H1 (cell line): ENCODE data around the gene GRB14. TPM values are rescaled to one million over a fixed set of nuclear protein-coding genes. Genes with fewer than 3 reads are reported as not detected.

Experiments
- CTCF ChIA-PET: fragments of 300-600 bp; sonication (Branson Sonifier 250); formaldehyde crosslinking; loops from one replicate; lab custom pipeline; 2021; ENCODE audit not compliant: partially characterized antibody; lab: Charles Lee
- POLR2A ChIA-PET: fragments of 300-600 bp; sonication (Branson Sonifier 250); formaldehyde crosslinking; loops from one replicate; lab custom pipeline; 2021; ENCODE audit warnings: inconsistent platforms; ENCODE audit not compliant: partially characterized antibody; lab: Charles Lee
- DNase-seq, 2 experiments: peaks; one replicate each; pipeline versions ENCODE4 v3.0.0 to v3.0.0-alpha.2; 2010 to 2022; ENCODE audit warnings: low spot score in 2 of 2, low read depth in 1 of 2, mixed read lengths in 1 of 2
- FAIRE-seq: peaks from 2 replicates; lab custom pipeline; 2011; peaks lifted over from hg19 to GRCh38; lab: Jason Lieb, UNC
- H2AFZ ChIP-seq: 2 replicates; pipeline ENCODE4 v1.8.1; 2012; ENCODE audit warnings: low read length, inconsistent platforms
- H2AK5ac ChIP-seq: 2 replicates; pipeline ENCODE4 v1.6.1; 2013; ENCODE audit warnings: low read depth, low read length
- H2BK120ac ChIP-seq: replicated peaks from 2 replicates; pipeline ENCODE3; 2013; ENCODE audit warnings: low read depth, low read length, inconsistent platforms
- H2BK12ac ChIP-seq: 2 replicates; pipeline ENCODE4 v1.6.1; 2013; ENCODE audit warnings: low read depth, low read length
- H2BK15ac ChIP-seq: 2 replicates; pipeline ENCODE4 v1.6.1; 2013; ENCODE audit warnings: low read length
- H2BK20ac ChIP-seq: 2 replicates; pipeline ENCODE4 v1.6.1; 2013; ENCODE audit warnings: low read length
- H2BK5ac ChIP-seq: 2 replicates; pipeline ENCODE4 v1.6.1; 2013; ENCODE audit warnings: low read depth, low read length
- H3K14ac ChIP-seq: 2 replicates; pipeline ENCODE4 v1.6.1; 2013; ENCODE audit warnings: inconsistent platforms; ENCODE audit not compliant: insufficient read length
- H3K18ac ChIP-seq: 2 replicates; pipeline ENCODE4 v1.6.1; 2013; ENCODE audit warnings: low read length; ENCODE audit errors: extremely low read depth
- H3K23ac ChIP-seq: 2 replicates; pipeline ENCODE4 v1.6.1; 2013; ENCODE audit warnings: inconsistent platforms; ENCODE audit not compliant: insufficient read length
- H3K23me2 ChIP-seq: 2 replicates; pipeline ENCODE4 v1.6.1; 2013; ENCODE audit warnings: low read depth, low read length
- H3K27ac ChIP-seq: 2 replicates; pipeline ENCODE4 v1.6.1; 2011; ENCODE audit warnings: low read depth, low read length, inconsistent platforms
- H3K27me3 ChIP-seq, 4 experiments: replicated peaks in 1 of 4; 1 replicate in 1 of 4; 2 replicates in 3 of 4; pipeline versions ENCODE4 v1.6.1 to v1.8.1; 2011 to 2013; ENCODE audit warnings: low read length in 3 of 4, mild to moderate bottlenecking in 3 of 4, inconsistent platforms in 2 of 4, mixed read lengths in 2 of 4, moderate library complexity in 1 of 4; ENCODE audit not compliant: control insufficient read depth in 3 of 4, insufficient read depth in 3 of 4; ENCODE audit errors: extremely low read depth in 1 of 4
- H3K36me3 ChIP-seq, 4 experiments: 2 replicates each; pipeline versions ENCODE4 v1.6.1 to v1.8.1; 2011 to 2013; ENCODE audit warnings: mild to moderate bottlenecking in 4 of 4, low read length in 3 of 4, moderate library complexity in 2 of 4, control low read depth in 1 of 4, inconsistent platforms in 1 of 4; ENCODE audit not compliant: insufficient read depth in 4 of 4, control insufficient read depth in 2 of 4
- H3K4ac ChIP-seq: replicated peaks from 2 replicates; pipeline ENCODE3; 2013; ENCODE audit warnings: low read length, low read depth, mixed read lengths, inconsistent platforms; ENCODE audit not compliant: insufficient read length
- H3K4me1 ChIP-seq, 4 experiments: replicated peaks in 1 of 4; 1 replicate in 1 of 4; 2 replicates in 3 of 4; pipeline versions ENCODE4 v1.6.1 to v1.8.1; 2011 to 2013; ENCODE audit warnings: low read length in 3 of 4, inconsistent platforms in 2 of 4, mixed read lengths in 1 of 4; ENCODE audit not compliant: insufficient read depth in 4 of 4, control insufficient read depth in 3 of 4
- H3K4me2 ChIP-seq, 2 experiments: 2 replicates each; pipeline versions ENCODE4 v1.6.1 to v1.8.1; 2011 to 2013; ENCODE audit warnings: low read depth in 2 of 2, low read length in 2 of 2, control low read depth in 1 of 2, inconsistent platforms in 1 of 2, mild to moderate bottlenecking in 1 of 2; ENCODE audit not compliant: insufficient read depth in 1 of 2
- H3K4me3 ChIP-seq, 4 experiments: fragments of 200-600, 300-600 bp in 1 of 4; sonication (generic), shearing (Covaris generic), sonication (Bioruptor Twin) in 1 of 4; 2 replicates each; pipeline versions ENCODE4 v1.5.1 to v1.8.1; 2011 to 2016; ENCODE audit warnings: low read length in 4 of 4, low read depth in 3 of 4, control low read depth in 2 of 4, inconsistent platforms in 2 of 4, mild to moderate bottlenecking in 2 of 4, mixed read lengths in 1 of 4, moderate library complexity in 1 of 4; ENCODE audit not compliant: insufficient read depth in 2 of 4; ENCODE audit errors: extremely low read depth in 1 of 4
- H3K56ac ChIP-seq: replicated peaks from 2 replicates; pipeline ENCODE3; 2013; ENCODE audit warnings: low read depth, mild to moderate bottlenecking, mixed read lengths, low read length, inconsistent platforms; ENCODE audit not compliant: insufficient read length
- H3K79me1 ChIP-seq: 2 replicates; pipeline ENCODE4 v1.6.1; 2013; ENCODE audit warnings: low read depth, low read length, control low read depth
- H3K79me2 ChIP-seq, 2 experiments: 2 replicates each; pipeline versions ENCODE4 v1.6.1 to v1.8.1; 2012 to 2013; ENCODE audit warnings: low read length in 2 of 2, mild to moderate bottlenecking in 2 of 2, inconsistent platforms in 1 of 2; ENCODE audit not compliant: insufficient read depth in 2 of 2, control insufficient read depth in 1 of 2
- H3K9ac ChIP-seq, 4 experiments: replicated peaks in 1 of 4; 1 replicate in 1 of 4; 2 replicates in 3 of 4; pipeline versions ENCODE4 v1.6.1 to v1.8.1; 2011 to 2013; ENCODE audit warnings: low read depth in 3 of 4, low read length in 3 of 4, control low read depth in 2 of 4, mild to moderate bottlenecking in 2 of 4, moderate library complexity in 2 of 4, inconsistent platforms in 1 of 4; ENCODE audit errors: extremely low read depth in 1 of 4
- H3K9me3 ChIP-seq, 2 experiments: 2 replicates each; pipeline versions ENCODE4 v1.6.1 to v1.8.1; 2012 to 2013; ENCODE audit warnings: mild to moderate bottlenecking in 2 of 2, moderate library complexity in 2 of 2, control low read depth in 1 of 2, inconsistent platforms in 1 of 2, low read depth in 1 of 2, low read length in 1 of 2, mixed read lengths in 1 of 2; ENCODE audit not compliant: insufficient read depth in 2 of 2
- H4K20me1 ChIP-seq, 2 experiments: replicated peaks in 1 of 2; 2 replicates each; pipeline versions ENCODE3 to v1.8.1; 2011 to 2013; ENCODE audit warnings: inconsistent platforms in 2 of 2, low read length in 2 of 2, mild to moderate bottlenecking in 1 of 2; ENCODE audit not compliant: insufficient read depth in 2 of 2, control insufficient read depth in 1 of 2
- H4K5ac ChIP-seq: 2 replicates; pipeline ENCODE4 v1.6.1; 2013; ENCODE audit warnings: low read length, low read depth, mixed read lengths, inconsistent platforms; ENCODE audit not compliant: insufficient read length
- H4K8ac ChIP-seq: 2 replicates; pipeline ENCODE4 v1.8.0; 2013; ENCODE audit warnings: mild to moderate bottlenecking, moderate library complexity, low read length, inconsistent platforms; ENCODE audit not compliant: insufficient read depth; ENCODE audit errors: extremely low read depth
- H4K91ac ChIP-seq: replicated peaks from 2 replicates; pipeline ENCODE3; 2013; ENCODE audit warnings: low read length, mixed read lengths, inconsistent platforms; ENCODE audit not compliant: insufficient read length
- GTF2F1 ChIP-seq: IDR thresholded peaks from 2 replicates; pipeline ENCODE4 v1.6.1; 2012; ENCODE audit warnings: low read depth, low read length, improper control_type of control experiment, borderline replicate concordance
- JUN ChIP-seq: IDR thresholded peaks from 2 replicates; pipeline ENCODE4 v1.6.1; 2011; ENCODE audit warnings: low read depth, mild to moderate bottlenecking, improper control_type of control experiment, low read length
- MAX ChIP-seq: IDR thresholded peaks from 2 replicates; pipeline ENCODE4 v1.6.1; 2012; ENCODE audit warnings: inconsistent platforms
- NRF1 ChIP-seq: IDR thresholded peaks from 2 replicates; pipeline ENCODE4 v1.6.1; 2011; ENCODE audit warnings: mild to moderate bottlenecking, low read depth, low read length, improper control_type of control experiment
- RAD21 ChIP-seq, 2 experiments: IDR thresholded peaks in 1 of 2; conservative IDR thresholded peaks in 1 of 2; 2 replicates each; pipeline ENCODE4 v1.6.1; 2011; ENCODE audit warnings: low read depth in 2 of 2, low read length in 2 of 2, improper control_type of control experiment in 1 of 2, inconsistent platforms in 1 of 2, mild to moderate bottlenecking in 1 of 2, moderate library complexity in 1 of 2
- TEAD4 ChIP-seq: IDR thresholded peaks from 2 replicates; pipeline ENCODE4 v1.6.1; 2012; ENCODE audit warnings: low read depth, low read length, inconsistent platforms, mixed read lengths
- ZNF274 ChIP-seq: IDR thresholded peaks from 2 replicates; pipeline ENCODE4 v1.7.0; 2012; ENCODE audit warnings: low read length, borderline replicate concordance; ENCODE audit errors: extremely low read depth
- WGBS, 2 experiments: shearing (Covaris generic) in 1 of 2; methylation state at CpG; one replicate each; pipeline versions ENCODE4 v1.1.6 to v1.1.7; 2013 to 2015; ENCODE audit warnings: low lambda C conversion rate in 2 of 2, mixed read lengths in 2 of 2, inconsistent platforms in 1 of 2, low coverage in 1 of 2, missing lambda C conversion rate in 1 of 2; ENCODE audit not compliant: insufficient replicate concordance in 2 of 2, insufficient coverage in 1 of 2, insufficient read length in 1 of 2; ENCODE audit errors: extremely low coverage in 1 of 2, missing lambda C conversion rate in 1 of 2; 5-methylcytosine and 5-hydroxymethylcytosine counted together
- polyA plus RNA-seq, 7 experiments: library from polyadenylated mRNA; depleted of rRNA in 3 of 7; stranded (reverse) in 5 of 7; unstranded in 2 of 7; fragments of >200 nt in 5 of 7; fragments of 200-250 nt in 2 of 7; gene quantifications; 1 replicate in 5 of 7; 2 replicates in 1 of 7; 4 replicates in 1 of 7; pipeline versions ENCODE4 v1.2.1 to v1.2.3, GENCODE V29; 2011 to 2013; ENCODE audit warnings: missing spikeins in 2 of 7, mixed read lengths in 2 of 7
- total RNA-seq: library from RNA; stranded (reverse); fragmentation: NEBNext Ultra II Directional; extraction: Animal tissue kit (Norgen Biotek cat#: 25700); gene quantifications from 2 replicates; pipeline ENCODE4 v1.2.1, GENCODE V29; 2021

GRB14 gene
- total and polyA plus RNA-seq, 2 of the 8 experiments (the other 6 are each of a cell fraction or from before 2014, with no cell fraction given), result 2.5 to 11.6 TPM

GRCh38 chr2:164560902-164561301 is 60.4 kb downstream of the GRB14 start:
- no peak for FAIRE-seq
- no peak overlapping the region for H2BK20ac ChIP-seq
- H3K36me3 ChIP-seq, result no peaks in the 10 kb centered on the region
- H4K20me1 ChIP-seq, result no peaks in the 10 kb centered on the region
- no peak overlapping the region for H2BK5ac ChIP-seq
- H2AK5ac ChIP-seq, result no peak overlapping the region
- H3K27me3 ChIP-seq, result no peaks in the 10 kb centered on the region
- H2BK15ac ChIP-seq, result no peak overlapping the region
- no peak for DNase-seq
- no peak overlapping the region for H3K4me3 ChIP-seq
- whole genome bisulfite sequencing, 2 experiments, result 81% methylated on average over 2 of the region's 2 CpGs; no CpG with 5 or more reads in 1 of the 2 experiments
- H3K14ac ChIP-seq, result no peak overlapping the region
- no peak overlapping the region for H3K23ac ChIP-seq
- no peak overlapping the region for H2AFZ ChIP-seq
- no peak overlapping the region for H3K27ac ChIP-seq
- no peaks in the 10 kb centered on the region; the same call in 1 of the 2 replicates for H3K23me2 ChIP-seq
- no peak overlapping the region for H4K5ac ChIP-seq
- POLR2A ChIA-PET, result no interaction called here
- no peak overlapping the region for H4K8ac ChIP-seq
- H3K56ac ChIP-seq, result no peak overlapping the region
- no peak overlapping the region for H4K91ac ChIP-seq
- H3K79me2 ChIP-seq, result no peaks in the 10 kb centered on the region
- H2BK12ac ChIP-seq, result no peak overlapping the region
- no peaks in the 10 kb centered on the region for H3K4me1 ChIP-seq
- H3K18ac ChIP-seq, result no peak overlapping the region
- no peaks in the 10 kb centered on the region for H3K79me1 ChIP-seq
- no peak overlapping the region for H3K9ac ChIP-seq
- H2BK120ac ChIP-seq, result no peak overlapping the region
- no peak overlapping the region for H3K4me2 ChIP-seq
- no peaks in the 10 kb centered on the region for H3K9me3 ChIP-seq
- no peak overlapping the region for H3K4ac ChIP-seq
- CTCF ChIA-PET, result interaction anchor here (0.9 to 5.0 kb wide), 36 partner anchors 8 to 383 kb away, joined by 3 to 36 read pairs (median 6); partner anchors contain the start of gene GRB14
- no peak for TF ChIP-seq NRF1
- no peak for TF ChIP-seq GTF2F1
- no peak for TF ChIP-seq JUN
- no peak for TF ChIP-seq TEAD4
- TF ChIP-seq ZNF274, result no peak
- TF ChIP-seq RAD21 (IDR thresholded peaks at IDR 0.05 in 1 of 2, conservative IDR thresholded peaks at IDR 0.05 in 1 of 2; ENCODE audit: low read depth in 2 of 2, low read length in 2 of 2), result no peak
- no peak for TF ChIP-seq MAX
